B cell (primary cell): ENCODE results near the gene OR7A10.

Experiments used
- EZH2 ChIP-seq: IDR thresholded peaks from 2 replicates; pipeline ENCODE4 v1.6.1; 2012; ENCODE audit warnings: borderline replicate concordance, low read depth, mild to moderate bottlenecking, moderate library complexity, low read length; ENCODE audit not compliant: insufficient read depth, poor library complexity, severe bottlenecking
- TF ChIP-seq, protein P1 (sequence below): fragments of 200-600 bp; IDR thresholded peaks from one replicate; pipeline ENCODE4 v1.8.0; 2022; ENCODE audit warnings: antibody characterized with exemption, mild to moderate bottlenecking

DNA sequence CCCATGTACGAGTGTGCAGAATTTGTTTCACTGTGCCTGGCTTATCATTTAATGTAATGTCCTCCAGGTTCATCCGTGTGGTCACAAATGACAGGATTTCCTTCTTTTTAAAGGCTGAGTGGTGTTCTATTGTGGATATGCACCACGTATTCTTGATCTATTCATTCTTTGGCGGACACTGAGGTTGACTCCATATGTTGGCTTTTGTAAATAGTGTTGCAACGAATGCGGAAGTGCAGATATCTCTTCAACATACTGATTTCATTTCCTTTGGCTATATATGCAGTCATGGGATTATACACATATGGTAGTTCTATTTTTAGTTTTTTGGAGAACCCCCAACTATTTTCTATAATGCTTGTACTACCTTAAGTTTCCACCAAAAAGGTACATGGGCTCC, 26.8 kb downstream of the OR7A10 start:
- TF ChIP-seq, protein P1, sequence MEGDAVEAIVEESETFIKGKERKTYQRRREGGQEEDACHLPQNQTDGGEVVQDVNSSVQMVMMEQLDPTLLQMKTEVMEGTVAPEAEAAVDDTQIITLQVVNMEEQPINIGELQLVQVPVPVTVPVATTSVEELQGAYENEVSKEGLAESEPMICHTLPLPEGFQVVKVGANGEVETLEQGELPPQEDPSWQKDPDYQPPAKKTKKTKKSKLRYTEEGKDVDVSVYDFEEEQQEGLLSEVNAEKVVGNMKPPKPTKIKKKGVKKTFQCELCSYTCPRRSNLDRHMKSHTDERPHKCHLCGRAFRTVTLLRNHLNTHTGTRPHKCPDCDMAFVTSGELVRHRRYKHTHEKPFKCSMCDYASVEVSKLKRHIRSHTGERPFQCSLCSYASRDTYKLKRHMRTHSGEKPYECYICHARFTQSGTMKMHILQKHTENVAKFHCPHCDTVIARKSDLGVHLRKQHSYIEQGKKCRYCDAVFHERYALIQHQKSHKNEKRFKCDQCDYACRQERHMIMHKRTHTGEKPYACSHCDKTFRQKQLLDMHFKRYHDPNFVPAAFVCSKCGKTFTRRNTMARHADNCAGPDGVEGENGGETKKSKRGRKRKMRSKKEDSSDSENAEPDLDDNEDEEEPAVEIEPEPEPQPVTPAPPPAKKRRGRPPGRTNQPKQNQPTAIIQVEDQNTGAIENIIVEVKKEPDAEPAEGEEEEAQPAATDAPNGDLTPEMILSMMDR: no peak
- TF ChIP-seq EZH2: no peak
